Stimulated activated CD8-positive, alpha-beta memory T cell treated with anti-CD3 and anti-CD28 coated beads, Interleukin-4, amount 100 ng/mL, for 24 hours (primary cell): ENCODE data around the gene XIRP1.

Experiments
- DNase-seq: peaks from one replicate; pipeline ENCODE4 v3.0.0-alpha.2; 2020; ENCODE audit warnings: low read depth

Gene XIRP1

DNA sequence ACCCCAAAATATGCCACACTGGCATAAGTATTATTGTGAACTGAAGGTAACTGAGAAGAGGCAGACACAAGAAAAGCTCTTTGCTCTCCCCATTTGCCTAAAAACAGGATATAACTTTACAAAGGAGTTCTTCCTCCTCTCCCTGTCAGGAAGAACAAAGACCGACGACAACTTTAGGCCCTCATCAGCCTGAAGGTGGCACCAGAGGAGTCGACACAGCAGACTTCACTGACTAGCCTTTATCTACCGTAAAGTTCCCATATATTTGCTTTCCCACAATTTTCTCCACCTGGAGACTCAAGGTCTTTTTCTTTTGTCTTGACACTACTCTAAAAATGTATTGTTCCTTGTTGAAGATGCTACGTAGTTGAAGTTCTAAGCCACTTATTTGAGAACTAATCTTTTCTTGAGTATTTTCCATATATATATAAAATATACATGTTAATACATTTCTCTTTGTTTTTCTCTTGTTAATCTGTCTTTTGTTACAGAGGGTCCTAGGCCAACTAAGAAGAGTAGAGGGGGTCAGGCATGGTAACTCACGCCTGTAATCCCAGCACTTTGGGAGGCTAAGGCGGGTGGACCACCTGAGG is 16.2 kb upstream of the XIRP1 start:
- DNase-seq, result peak; percentile 22

DNA sequence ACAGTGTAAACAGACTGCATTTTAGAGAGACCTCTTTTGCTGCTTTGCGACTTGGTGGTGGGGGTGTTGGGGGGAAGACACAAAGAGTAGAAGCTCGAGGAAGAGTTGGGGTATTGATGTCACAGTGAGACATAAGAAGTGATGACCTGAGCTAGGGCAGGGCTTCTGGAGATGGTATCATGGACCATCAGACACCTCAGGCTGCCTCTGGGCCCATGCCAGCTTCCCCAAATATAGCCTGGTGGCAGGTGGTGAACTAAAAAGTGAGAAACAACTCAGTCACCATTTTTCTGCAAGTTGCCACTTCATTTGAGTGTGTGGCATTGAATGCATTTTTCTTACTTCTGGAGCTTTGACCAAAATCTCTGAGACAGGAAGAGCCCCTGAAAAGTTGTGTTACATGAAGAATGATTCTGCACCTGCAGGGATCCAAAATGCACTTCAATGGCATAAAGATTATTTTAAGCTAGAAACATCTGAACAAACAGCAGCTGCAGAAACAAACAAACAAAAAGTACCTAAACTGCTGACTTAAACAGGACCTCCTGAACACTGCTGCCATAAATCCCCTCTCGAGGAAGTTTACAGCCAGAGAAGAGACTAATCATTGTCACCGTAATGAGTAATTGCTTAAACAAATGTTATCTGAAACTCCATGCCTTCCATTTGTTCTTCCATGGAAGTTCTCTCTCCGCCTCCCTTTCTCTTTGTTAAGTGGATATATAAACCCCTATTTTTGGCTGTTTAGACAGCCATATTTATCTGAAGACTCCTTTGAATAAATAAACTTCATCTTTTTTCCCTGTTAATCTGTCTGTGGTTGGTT is 15.2 kb upstream of the XIRP1 start:
- DNase-seq, result no peak

GRCh38 chr3:39205919-39206516 is 13.6 kb upstream of the XIRP1 start:
- no peak for DNase-seq

DNA sequence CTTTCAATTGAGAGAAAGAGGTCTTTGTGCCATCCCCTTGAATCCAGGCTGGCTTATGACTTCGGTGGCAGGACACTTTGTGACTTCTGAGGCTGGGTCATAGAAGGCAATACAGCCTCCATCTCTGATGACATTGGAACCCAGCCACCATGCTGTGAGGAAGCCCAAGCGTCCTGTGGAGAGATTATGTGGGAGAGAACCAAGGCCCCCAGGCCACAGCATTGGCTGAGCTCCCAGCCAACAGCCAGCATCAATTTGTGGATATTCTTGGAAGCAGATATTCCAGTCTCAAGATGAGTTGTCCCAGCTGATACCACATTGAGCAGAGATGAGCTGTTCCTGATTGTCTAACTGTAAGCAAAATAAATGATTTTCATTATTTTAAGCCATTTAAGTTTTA is 12.7 kb upstream of the XIRP1 start:
- no peak for DNase-seq

DNA sequence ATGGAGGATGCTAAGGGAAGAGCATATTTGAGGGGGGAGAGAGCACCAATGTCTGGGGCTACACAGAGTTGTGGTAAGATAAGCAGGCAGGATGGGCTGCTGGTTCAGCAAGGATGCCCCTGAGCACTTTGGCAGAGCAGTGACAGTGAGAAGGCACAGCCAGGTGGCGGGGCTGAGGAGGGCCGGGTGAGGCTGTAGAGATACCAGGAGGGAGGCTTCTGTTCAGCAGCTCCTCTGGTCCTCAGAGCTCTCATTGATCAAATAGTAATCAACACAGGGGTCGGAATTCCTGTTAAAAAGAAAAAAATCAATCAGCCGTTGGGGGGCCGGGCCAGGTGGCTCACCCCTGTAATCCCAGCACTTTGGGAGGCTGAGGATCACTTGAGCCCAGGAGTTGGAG is 11.5 kb upstream of the XIRP1 start:
- DNase-seq, result no peak

DNA sequence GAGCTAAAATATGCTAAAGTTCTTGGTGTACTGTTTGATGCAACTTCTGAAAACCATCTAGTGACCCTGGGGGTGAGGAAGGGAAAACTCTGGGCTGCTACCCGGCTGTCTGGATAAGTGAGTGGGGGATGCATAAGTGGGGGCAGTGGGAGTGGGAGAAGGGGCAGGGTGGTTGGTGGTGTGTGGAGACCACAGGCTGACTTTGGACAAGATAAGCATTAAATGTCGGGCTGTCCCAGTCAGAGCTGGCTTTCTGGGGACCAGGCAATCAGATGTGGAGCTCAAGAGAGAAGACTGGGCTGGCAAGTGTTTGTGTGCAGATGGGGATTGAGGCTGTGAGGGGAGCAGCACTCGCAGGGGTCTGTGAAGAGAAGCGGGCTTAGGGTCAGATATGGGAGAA is 11.0 kb upstream of the XIRP1 start:
- DNase-seq, result no peak

DNA sequence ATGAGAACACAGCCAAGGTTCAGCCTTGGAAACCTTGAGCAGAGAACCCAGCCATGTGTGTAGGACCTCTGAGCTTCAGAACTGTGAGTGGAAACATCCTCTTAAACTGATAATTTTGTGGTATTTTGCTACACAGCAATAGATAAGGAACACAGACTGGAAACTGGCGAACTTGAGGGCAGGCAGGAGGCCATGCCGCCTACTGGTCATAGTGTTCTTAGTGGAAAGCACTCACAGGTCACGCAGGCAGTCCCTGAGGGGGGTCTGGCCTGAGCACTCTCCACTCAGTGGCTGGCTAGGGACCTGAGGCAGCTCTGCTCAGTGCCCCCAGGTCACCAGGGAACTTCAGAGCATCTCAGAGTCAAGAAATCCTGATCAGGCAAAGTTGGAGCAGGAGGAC is 9.7 kb upstream of the XIRP1 start:
- DNase-seq, result no peak

DNA sequence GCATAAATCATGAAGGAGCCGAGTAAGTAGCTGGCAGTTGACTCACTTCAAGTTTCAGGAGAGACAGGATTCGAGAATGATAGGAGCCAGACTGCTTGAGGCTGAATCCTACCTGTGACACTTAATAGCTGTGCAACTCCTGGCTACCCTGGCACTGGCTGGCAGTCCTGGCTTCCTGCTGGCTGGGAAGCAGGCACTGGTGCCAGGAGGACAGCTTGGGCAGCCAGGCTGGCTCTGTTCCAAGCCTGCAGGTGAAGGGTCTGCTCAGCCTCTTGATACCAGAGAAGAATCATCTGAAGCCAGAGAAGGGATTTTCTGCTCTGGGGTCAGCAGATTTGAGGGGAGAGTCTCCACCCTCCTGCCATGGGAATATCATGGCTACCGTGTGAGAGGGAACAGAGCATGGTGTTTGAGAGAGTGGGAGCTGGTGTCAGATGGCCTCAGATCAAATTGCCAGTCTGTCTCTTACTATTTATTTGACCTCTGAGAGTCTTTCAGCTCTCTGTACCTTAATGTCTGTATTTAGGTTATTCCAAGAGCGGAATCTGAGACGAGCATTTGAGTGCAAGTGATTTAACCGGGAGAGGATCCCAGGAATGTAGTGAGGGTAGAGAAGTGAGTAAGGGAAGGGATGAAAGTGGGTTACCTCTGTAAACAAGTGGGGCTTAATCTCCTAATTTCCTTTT is 4.4 kb upstream of the XIRP1 start:
- no peak for DNase-seq

DNA sequence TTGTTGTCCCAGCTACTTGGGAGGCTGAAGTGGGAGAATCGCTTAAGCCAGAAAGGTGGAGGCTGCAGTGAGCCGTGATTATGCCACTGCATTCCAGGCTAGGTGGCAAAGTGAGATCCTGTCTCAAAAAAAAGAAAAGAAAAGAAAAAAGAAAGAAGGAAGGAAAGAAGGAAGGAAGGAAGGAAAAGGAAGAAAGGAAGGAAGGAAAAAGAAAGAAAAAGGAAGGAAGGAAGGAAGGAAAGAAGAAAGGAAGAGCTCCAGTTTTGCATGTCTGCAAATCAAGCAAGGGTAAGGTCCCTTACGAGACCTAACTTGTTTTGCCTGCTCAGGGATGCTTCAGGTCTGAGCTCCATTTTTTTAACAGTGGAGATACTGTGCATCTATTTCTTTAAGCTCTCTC is 3.6 kb upstream of the XIRP1 start:
- no peak for DNase-seq

DNA sequence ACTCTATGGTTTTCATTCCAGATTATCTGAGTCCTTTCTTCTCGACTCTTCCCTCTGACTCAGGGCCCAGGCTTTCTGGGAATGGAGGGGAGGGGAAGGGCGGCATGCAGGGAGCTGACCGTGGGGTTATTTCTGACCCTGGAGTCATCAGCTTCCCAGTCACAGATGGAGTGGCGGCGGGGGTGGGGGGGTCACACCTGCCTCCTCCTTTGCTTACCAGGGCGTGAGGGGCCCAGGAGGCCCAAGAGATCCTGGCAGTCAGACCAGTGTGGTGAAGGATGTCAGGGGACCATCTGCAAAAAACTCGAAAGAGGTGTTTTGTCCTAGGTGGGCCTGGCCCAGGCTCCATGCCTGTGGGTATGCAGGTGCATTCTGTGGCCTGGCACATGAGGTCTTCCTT is 996 bp upstream of the XIRP1 start:
- no peak for DNase-seq

- DNase-seq, result no peak
Measured at GRCh38 chr3:39191773-39192172, 622 bp downstream of the XIRP1 start.

DNA sequence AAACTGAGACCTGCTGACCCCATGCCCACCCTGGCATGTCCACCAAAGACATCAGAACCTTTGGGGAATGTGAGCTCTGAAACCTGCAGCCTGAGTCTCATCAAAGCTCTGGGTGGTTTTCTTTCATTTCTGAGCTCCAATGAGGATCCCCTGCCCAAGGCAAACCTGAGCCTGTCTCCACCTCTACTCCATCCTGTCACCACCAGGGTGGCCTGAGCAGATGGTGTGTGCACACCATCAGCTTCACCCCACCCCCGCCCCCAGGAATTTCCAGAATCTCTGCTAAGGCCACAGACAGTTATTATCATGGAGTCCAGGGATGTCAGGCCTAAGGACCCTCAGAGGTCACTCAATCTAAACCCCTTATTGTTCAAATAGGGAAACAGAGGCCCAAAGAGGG is 1.3 kb downstream of the XIRP1 start:
- no peak for DNase-seq

- no peak for DNase-seq
Measured at GRCh38 chr3:39190281-39191025, 1.9 kb downstream of the XIRP1 start.

- DNase-seq, result peak; percentile 15
Measured at GRCh38 chr3:39189959-39190269, 2.5 kb downstream of the XIRP1 start.

- no peak for DNase-seq
Measured at GRCh38 chr3:39189150-39189958, 3.0 kb downstream of the XIRP1 start.

DNA sequence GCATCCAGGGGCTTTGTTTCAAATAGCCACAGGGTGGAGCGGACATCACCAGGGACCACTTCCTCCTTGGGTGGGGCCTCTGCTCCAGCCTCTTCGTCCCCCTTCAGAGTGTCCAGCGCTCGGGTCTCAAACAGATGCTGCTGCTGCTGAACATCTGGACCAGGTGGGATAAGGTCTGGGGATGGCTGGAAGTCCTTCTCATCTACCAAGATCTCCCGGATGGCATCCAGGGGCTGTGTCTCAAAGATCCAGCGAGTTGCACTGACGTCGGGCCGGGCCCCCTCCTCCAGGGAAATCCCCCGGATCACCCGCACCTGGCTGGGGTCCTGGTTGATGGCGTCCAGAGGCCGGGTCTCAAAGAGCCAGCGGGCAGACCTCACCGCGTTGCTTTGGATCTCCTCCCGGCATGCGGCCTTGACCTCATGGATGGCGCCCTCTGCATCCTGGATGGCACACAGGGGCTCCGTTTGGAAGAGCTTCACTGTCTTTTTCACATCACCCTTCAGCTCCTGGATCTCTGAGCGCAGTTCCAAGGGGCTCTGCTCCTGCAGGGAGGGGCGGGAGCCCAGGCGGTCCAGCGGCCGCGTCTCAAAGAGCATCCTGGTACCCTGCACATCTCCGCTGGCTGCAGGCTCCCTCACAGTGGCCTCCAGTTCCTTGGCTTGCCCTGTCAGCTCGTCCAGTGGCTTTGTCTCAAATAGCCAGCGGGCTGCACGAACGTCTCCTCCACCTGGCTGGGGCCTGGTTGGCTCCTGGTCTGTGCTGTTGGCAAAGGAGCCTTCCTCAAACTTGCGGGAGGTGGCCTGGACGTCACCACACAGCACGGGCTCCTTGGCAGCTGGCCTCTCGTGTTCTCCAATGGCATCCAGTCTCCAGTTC is 3.9 kb downstream of the XIRP1 start:
- DNase-seq, result no peak

- DNase-seq, result no peak
Measured at GRCh38 chr3:39187372-39188155, 4.8 kb downstream of the XIRP1 start.

- DNase-seq, result no peak
Measured at GRCh38 chr3:39186692-39187151, 5.7 kb downstream of the XIRP1 start.

GRCh38 chr3:39185959-39186691 is 6.3 kb downstream of the XIRP1 start:
- no peak for DNase-seq
